NCI-H69 (cell line): ENCODE measurements around the gene SIRT2.
"Not testable (repeated sequence)": the region's sequence is repeated elsewhere in the genome, so short reads cannot be mapped to it uniquely, and the experiment has no call there.

Source experiments
- DNase-seq: peaks from one replicate; lab custom pipeline; 2025; lab: John Stamatoyannopoulos, UW

Gene SIRT2

GRCh38 chr19:38869160-38869835 lies 30.1 kb downstream of the SIRT2 start:
- DNase-seq, result peak; percentile 73

GRCh38 chr19:38868551-38868950 lies 30.9 kb downstream of the SIRT2 start:
- DNase-seq, result no peak

- DNase-seq, result no peak
These were observed 32.1 kb downstream of the SIRT2 start for GRCh38 chr19:38867171-38867780.

GRCh38 chr19:38862321-38863059 lies 36.9 kb downstream of the SIRT2 start:
- peak; percentile 77 for DNase-seq

- DNase-seq, result no peak
These were observed 38.0 kb downstream of the SIRT2 start for GRCh38 chr19:38861368-38861767.

GRCh38 chr19:38859631-38860204 lies 39.7 kb downstream of the SIRT2 start:
- DNase-seq, result not testable (repeated sequence)

- no peak for DNase-seq
These were observed 42.6 kb downstream of the SIRT2 start for GRCh38 chr19:38856813-38857212.

- not testable (repeated sequence) for DNase-seq
These were observed 43.7 kb downstream of the SIRT2 start for GRCh38 chr19:38855751-38856150.

GRCh38 chr19:38854961-38855360 lies 44.5 kb downstream of the SIRT2 start:
- not testable (repeated sequence) for DNase-seq

- no peak for DNase-seq
These were observed 46.2 kb downstream of the SIRT2 start for GRCh38 chr19:38853214-38853613.

- peak; percentile 62 for DNase-seq
These were observed 47.0 kb downstream of the SIRT2 start for GRCh38 chr19:38852231-38853044.

GRCh38 chr19:38851622-38852230 lies 47.7 kb downstream of the SIRT2 start:
- DNase-seq, result peak; percentile 97

GRCh38 chr19:38850976-38851621 lies 48.3 kb downstream of the SIRT2 start:
- DNase-seq, result peak; percentile 86

- peak; percentile 88 for DNase-seq
These were observed 48.9 kb downstream of the SIRT2 start for GRCh38 chr19:38850436-38850975.

- DNase-seq, result peak; percentile 100
These were observed 49.5 kb downstream of the SIRT2 start, which contains the start of gene HNRNPL for GRCh38 chr19:38849860-38850435. HNRNPL (minus strand) TSS chr19:38849986; CDS start chr19:38849966, 20 bp downstream.

GRCh38 chr19:38849147-38849859 lies 50.1 kb downstream of the SIRT2 start:
- peak; percentile 98 for DNase-seq

GRCh38 chr19:38848299-38849146 lies 50.9 kb downstream of the SIRT2 start:
- no peak for DNase-seq

GRCh38 chr19:38846097-38846496 lies 53.3 kb downstream of the SIRT2 start:
- DNase-seq, result no peak
